NCI-H187 treated with DMSO at 0.1 percent for 48 hours (cell line): ENCODE data around the gene POU2F1.

Experiments
- DNase-seq: peaks from one replicate; lab custom pipeline; 2025; lab: John Stamatoyannopoulos, UW

The POU2F1 gene

DNA sequence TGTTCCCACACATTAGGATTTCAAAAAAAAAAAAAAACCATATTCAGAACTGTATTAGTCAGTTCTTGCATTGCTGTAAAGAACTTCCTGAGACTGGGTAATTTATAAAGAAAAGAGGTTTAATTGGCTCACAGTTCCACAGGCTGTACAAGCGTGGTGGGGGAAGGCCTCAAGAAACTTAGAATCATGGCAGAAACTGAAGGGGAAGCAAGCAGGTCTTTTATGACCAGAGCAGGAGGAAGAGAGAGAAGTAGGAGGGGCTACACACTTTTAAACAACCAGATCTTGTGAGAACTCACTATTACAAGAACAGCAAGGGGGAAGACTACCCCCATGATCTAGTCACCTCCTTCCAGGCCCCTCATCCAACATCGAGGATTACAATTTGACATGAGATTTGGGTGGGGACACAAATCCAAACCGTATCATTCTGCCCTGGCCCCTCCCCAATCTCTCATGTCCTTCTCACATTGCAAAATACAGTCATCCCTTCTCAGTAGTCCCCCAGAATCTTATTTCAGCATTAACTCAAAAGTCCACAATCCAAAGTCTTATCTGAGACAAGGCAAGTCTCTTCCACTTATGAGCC is 51.8 kb downstream of the POU2F1 start:
- DNase-seq = no peak

GRCh38 chr1:167273027-167273800 is 52.5 kb downstream of the POU2F1 start:
- DNase-seq = no peak

- no peak for DNase-seq
Measured at GRCh38 chr1:167274061-167274460, 53.4 kb downstream of the POU2F1 start.

DNA sequence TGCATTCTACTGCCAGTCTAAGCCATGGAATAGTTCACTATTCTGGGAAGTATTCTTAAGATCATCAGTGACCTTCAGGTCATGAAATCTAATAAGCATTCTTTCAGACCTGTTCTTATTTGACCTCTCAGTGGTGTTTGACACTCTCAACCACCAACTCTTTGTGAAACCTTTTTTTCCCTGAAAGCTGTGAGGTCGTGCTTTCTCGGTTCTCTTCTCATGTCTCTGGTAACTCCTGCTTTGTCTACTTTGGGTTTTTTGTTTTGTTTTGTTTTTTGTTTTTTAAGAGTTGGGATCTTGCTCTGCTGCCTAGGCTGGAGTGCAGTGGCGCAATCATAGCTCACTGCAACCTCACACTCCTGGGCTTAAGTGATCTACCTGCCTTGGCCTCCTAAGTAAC is 56.3 kb downstream of the POU2F1 start:
- no peak for DNase-seq

GRCh38 chr1:167278497-167278896 is 57.8 kb downstream of the POU2F1 start:
- DNase-seq = no peak

DNA sequence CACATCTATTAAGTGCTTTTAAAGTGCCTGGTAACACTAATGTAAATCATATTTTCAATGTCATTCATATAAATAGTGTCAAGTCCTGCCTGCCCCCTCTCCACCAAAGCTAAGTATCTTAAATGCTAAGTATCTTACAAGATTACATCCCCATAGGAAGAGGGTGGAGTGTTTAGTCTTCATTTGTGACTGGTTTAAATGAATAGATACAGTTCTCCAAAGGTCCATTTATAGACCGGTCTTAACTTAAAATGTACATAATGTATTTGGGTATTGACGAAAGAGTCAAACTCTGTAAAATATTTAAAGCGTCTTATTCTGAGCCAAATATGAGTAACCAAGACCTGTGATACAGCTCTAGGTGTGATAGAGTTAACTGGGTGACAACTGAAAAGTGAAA is 60.2 kb downstream of the POU2F1 start:
- DNase-seq = no peak

DNA sequence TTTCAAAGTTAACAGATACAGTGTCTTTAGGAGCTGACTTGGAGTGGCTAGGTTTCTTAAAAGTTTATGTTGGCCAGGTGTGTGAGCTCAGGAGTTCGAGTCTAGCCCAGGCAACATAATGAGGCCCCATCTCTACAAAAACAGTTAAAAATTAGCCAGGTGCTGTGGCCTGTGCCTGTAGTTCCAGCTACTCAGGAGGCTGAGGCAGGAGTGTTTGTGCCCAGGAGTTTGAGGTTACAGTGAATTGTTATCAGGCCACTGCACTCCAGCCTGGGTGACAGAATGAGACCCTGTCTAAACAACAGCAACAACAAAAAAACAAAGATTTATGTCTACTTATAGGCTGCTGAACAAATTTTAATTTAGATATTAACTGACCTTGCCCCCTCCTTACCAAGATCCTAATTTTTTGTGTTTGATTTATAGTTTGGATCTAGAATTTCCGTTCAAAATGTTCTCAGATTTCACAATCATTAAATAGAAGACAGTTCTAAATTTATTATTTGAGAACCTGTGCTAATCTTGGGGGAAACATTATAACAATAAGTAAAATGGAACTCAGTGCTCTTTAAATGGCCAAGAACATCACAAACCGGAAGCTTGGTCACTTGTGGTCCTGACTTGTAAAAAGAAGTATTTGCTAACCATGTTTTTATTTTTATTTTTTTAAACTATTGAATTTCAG is 67.8 kb downstream of the POU2F1 start:
- DNase-seq = no peak

GRCh38 chr1:167289075-167289442 is 68.4 kb downstream of the POU2F1 start:
- DNase-seq = no peak

- DNase-seq = no peak
Measured at GRCh38 chr1:167289966-167290365, 69.3 kb downstream of the POU2F1 start.

- no peak for DNase-seq
Measured at GRCh38 chr1:167291539-167292185, 71.0 kb downstream of the POU2F1 start.

DNA sequence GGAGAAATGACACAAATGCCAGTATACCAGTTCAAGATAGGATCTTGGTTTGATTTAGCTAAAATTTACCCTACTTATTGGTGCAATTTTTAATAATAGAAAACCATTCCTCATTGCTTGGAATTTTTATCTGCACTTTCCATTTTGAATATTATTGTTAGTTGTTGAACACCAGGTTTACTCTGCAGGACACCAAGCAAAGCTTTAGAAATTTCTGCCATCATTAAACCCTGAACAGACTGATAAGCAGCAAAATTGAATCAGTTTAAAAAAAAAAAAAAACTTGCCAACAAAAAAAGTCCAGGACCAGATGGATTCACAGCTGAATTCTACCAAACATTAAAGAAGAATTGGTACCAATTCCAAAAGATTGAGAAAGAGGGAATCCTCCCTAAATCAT is 71.5 kb downstream of the POU2F1 start:
- no peak for DNase-seq

DNA sequence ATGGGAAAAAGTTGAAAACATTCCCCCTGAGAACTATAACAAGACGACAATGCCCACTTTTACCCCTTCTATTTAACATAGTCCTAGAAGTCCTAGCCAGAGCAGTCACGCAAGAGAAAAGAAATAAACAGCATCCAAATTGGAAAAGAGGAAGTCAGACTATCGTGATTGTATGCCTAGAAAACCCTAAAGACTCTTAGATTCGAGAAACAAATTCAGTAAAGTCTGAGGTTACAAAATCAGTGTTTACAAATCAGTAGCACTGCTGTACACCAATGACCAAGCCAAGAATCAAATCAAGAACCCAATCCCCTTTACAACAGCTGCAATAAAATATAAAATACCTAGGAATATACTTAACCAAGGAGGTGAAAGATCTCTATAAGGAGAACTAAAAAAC is 72.4 kb downstream of the POU2F1 start:
- DNase-seq = no peak

- no peak for DNase-seq
Measured at GRCh38 chr1:167294528-167294927, 73.8 kb downstream of the POU2F1 start.

DNA sequence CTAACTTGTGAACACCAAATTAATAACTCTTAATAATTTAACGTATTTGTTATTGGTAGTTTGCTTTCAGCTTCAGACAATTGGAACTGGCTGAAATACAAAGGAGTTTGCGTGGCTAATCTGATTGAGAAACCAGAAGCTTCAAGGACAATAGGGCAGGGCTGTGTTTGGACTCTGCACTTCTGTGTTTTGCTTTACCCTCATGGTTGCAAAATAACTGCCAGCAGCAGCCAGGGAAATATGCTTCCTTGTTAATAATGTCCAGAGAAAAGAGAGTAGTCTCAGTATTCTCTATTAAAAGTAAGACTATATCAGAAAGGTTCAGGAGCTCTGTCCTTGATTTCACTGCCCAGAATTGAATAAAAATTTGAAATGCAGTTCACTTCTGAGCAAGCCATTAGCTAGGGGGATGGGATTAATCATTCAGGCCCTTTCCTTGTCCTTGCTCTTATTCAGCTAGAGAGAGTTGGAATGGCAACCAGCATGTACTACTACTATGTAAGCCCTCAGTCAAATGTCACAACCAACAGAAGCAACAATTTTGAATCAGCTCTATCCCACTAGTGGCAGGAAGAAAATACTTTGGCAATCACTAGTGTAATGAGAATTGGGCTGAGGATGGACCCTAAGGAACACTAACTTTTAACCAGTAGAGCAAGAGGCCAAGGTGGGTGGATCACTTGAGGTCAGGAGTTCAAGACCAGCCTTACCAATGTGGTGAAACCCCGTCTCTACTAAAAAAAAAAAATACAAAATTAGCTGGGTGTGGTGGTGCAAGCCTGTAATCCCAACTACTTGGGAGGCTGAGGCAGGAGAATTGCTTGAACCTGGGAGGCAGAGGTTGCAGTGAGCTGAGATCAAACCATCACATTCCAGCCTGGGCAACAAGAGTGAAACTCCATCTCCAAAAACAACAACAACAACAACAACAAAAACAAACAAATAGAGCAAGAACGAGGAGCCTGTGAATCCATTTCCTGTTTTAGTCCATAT is 76.8 kb downstream of the POU2F1 start:
- no peak for DNase-seq

GRCh38 chr1:167298325-167298724 is 77.6 kb downstream of the POU2F1 start:
- DNase-seq = no peak

- DNase-seq = no peak
Measured at GRCh38 chr1:167301355-167301754, 80.7 kb downstream of the POU2F1 start.

GRCh38 chr1:167304165-167304564 is 83.5 kb downstream of the POU2F1 start:
- DNase-seq = no peak

DNA sequence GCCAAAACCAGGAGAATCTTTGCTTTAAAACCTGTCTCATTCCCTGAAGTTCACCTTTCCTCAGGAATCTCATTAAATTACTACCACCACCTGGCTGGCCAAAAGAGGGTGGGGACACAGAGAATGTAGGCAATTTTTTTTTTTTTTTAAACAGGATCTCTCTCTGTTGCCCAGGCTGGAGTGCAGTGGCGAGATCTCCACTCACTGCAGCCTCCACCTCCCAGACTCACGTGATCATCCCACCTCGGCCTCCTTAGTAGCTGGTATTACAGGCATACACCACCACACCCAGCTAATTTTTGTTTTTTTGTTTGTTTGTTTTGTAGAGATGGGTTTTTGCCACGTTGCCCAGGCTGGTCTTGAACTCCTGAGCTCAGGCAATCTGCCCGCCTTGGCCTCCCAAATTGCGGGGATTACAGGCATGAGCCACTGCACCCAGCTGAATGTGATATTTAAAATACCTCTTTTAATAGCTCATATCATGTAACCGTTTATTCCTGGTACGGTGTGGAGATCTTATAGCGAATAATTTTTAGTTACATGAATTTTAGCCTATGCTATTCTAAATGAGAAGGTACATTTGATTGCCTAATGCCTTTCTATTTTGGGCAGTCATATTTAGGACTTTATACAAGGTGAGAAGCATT is 84.5 kb downstream of the POU2F1 start:
- DNase-seq = no peak

GRCh38 chr1:167305706-167306277 is 85.1 kb downstream of the POU2F1 start:
- no peak for DNase-seq

DNA sequence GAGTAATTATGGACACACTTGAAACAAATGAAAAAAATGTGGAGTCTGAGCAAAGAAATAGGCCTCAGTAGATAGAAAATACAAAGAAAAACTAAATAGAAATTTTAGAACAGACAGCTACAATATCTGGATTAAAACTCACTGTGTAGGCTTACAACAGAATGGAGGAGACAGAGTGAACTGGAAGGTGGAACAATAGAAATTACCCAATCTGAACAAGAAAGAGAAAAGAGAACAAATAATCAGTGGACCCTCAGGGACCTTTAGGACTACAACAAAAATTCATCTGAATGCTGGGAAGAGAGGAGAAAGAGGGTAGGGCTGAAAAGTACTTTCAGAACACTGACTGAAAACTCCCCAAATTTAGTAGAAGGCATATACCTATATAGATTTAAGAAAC is 90.0 kb downstream of the POU2F1 start:
- DNase-seq = no peak

DNA sequence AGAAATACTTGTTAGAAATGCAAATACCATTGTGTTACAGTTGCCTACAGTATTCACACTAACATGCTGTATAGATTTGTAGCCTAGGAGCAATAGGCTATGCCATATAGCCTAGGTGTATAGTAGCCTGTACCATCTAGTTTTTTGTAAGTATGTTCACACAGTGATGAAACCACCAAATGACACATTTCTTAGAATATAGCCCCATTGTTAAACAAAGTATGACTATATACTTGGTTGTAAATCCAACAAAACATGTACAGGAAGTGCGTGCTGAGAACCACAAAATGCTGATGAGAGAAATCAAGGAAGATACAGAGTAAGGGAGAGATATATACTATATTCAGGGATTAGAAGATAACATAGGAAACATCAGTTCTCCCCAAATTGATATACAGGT is 92.2 kb downstream of the POU2F1 start:
- no peak for DNase-seq
